Transverse colon (tissue), 4 donors: Measurements from ENCODE around the gene PROCA1. TPM values are rescaled to one million over a fixed set of nuclear protein-coding genes. Genes with fewer than 3 reads are reported as not detected.

Experiments
- DNase-seq: peaks from one replicate; pipeline ENCODE4 v3.0.0-alpha.2; 2019
- H3K27ac ChIP-seq, 4 donors: fragments of 200-600 bp; sonication (generic); 2 replicates each; pipeline ENCODE4 v1.5.1; 2016 to 2018; ENCODE audit warnings: inconsistent platforms in 4 of 4
- H3K27me3 ChIP-seq: fragments of 200-600 bp; sonication (generic); 2 replicates; pipeline ENCODE4 v1.5.1; 2017; ENCODE audit warnings: inconsistent platforms
- H3K36me3 ChIP-seq, 4 donors: fragments of 200-600 bp; sonication (generic); 2 replicates each; pipeline ENCODE4 v1.5.1; 2017 to 2019; ENCODE audit warnings: inconsistent platforms in 4 of 4
- H3K4me1 ChIP-seq, 4 donors: fragments of 200-600 bp; sonication (generic); 2 replicates each; pipeline ENCODE4 v1.5.1; 2017 to 2020; ENCODE audit warnings: inconsistent platforms in 4 of 4
- H3K4me3 ChIP-seq, 4 donors: fragments of 200-600 bp; sonication (generic); 1 replicate in 1 of 4; 2 replicates in 3 of 4; pipeline versions ENCODE4 v1.5.1 to v1.6.1; 2017 to 2019; ENCODE audit warnings: inconsistent platforms in 4 of 4
- H3K9me3 ChIP-seq, 2 donors: fragments of 200-600 bp; sonication (generic); 2 replicates each; pipeline ENCODE4 v1.5.1; 2017 to 2019; ENCODE audit warnings: inconsistent platforms in 2 of 2
- EP300 ChIP-seq: sonication (generic); formaldehyde crosslinking; IDR thresholded peaks from one replicate; pipeline ENCODE4 v1.6.1; 2017; ENCODE audit warnings: antibody characterized with exemption, low read depth
- POLR2A ChIP-seq: fragments of 450-650 bp; IDR thresholded peaks from one replicate; pipeline ENCODE4 v1.6.1; 2016; ENCODE audit warnings: antibody characterized with exemption, mild to moderate bottlenecking, moderate library complexity
- POLR2AphosphoS5 ChIP-seq, 3 donors: sonication (generic); formaldehyde crosslinking; IDR thresholded peaks; one replicate each; pipeline ENCODE4 v1.6.1; 2016; ENCODE audit warnings: antibody characterized with exemption in 3 of 3
- WGBS, 2 donors: methylation state at CpG; one replicate each; pipeline ENCODE4 v1.1.5; 2018; ENCODE audit warnings: low coverage in 1 of 2; 5-methylcytosine and 5-hydroxymethylcytosine counted together
- in situ Hi-C, 4 donors: fragments of 200-750 bp; cut with MboI; loops; one replicate each; pipeline versions ENCODE4 v1.15.0 to v1.15.1; 2017; ENCODE audit warnings: low sequenced_read_pairs in 3 of 4, low pct_ligation_motif_present in 1 of 4, low pct_unique_long_range_greater_than_20kb in 1 of 4
- intact Hi-C: fragments of 100-400 bp; cut with DNase I; formaldehyde crosslinking; loops from one replicate; pipeline ENCODE4 v1.15.1; 2023; ENCODE audit warnings: low total_unique reads
- total RNA-seq, 4 donors: library from RNA; depleted of rRNA; stranded (reverse); fragments of >200 nt; gene quantifications; one replicate each; pipeline ENCODE4 v1.1.0, GENCODE V29; 2016
- TF ChIP-seq, protein P1 (sequence below), 5 experiments: fragments of 200-600 bp in 3 of 5; fragments of 450-650 bp in 2 of 5; sonication (generic) in 3 of 5; IDR thresholded peaks; 1 replicate in 2 of 5; 2 replicates in 3 of 5; pipeline ENCODE4 v1.5.1; 2016 to 2017; ENCODE audit warnings: antibody characterized with exemption in 5 of 5, inconsistent platforms in 3 of 5, mild to moderate bottlenecking in 2 of 5, moderate library complexity in 1 of 5

PROCA1 gene
- total RNA-seq, 4 donors from 2014 or later, result 0.96 to 2.9 (median 1.4) TPM; not detected in 1

DNA sequence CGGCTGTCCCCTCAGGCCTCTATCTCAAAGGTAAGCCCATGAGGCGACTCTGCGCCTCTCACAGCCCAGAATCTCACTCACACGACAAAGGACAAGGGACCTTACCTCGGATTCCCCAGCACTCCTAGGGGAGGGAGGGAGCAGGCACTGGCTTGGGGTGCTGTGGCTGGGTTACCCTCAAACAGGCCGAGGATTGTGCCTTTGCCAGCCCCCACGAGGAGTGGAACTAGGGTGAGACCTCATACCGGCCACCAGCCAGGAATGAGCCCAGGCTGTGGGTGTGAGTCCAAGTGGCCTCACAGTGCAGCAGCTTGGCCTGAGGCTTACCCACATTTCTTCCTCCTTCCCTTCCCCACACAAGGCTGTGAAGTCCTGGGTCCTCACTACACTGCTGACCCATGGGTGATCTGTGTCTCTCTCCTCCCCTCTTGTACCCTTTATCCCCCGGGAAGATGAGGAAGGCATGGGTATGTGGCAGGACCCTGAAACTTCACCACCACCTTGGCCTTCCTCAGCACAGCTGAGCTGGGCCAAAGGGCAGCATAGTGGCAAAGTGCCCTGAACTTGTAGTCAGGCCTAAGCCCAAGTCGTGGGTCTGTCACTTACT, 5.9 kb downstream of the PROCA1 start:
- Histone ChIP-seq H3K9me3 (no peaks in the 10 kb centered on the region), H3K27ac (no peak overlapping the region), H3K4me1 (peaks cover 0 to 22% (median 9%) of the 10 kb centered on the region in 4 donors), H3K4me3 (no peak overlapping the region), H3K27me3 (no peaks in the 10 kb centered on the region), H3K36me3 (peaks cover 0 to 27% (median 6%) of the 10 kb centered on the region in 4 donors)
- no peak for DNase-seq
- intact Hi-C loops (no loop called here), in situ Hi-C loops (no loop called here)
- WGBS, 2 donors, result 81 to 100% methylated on average over 1 to 10 of the region's 10 CpGs
- TF ChIP-seq, protein P1, sequence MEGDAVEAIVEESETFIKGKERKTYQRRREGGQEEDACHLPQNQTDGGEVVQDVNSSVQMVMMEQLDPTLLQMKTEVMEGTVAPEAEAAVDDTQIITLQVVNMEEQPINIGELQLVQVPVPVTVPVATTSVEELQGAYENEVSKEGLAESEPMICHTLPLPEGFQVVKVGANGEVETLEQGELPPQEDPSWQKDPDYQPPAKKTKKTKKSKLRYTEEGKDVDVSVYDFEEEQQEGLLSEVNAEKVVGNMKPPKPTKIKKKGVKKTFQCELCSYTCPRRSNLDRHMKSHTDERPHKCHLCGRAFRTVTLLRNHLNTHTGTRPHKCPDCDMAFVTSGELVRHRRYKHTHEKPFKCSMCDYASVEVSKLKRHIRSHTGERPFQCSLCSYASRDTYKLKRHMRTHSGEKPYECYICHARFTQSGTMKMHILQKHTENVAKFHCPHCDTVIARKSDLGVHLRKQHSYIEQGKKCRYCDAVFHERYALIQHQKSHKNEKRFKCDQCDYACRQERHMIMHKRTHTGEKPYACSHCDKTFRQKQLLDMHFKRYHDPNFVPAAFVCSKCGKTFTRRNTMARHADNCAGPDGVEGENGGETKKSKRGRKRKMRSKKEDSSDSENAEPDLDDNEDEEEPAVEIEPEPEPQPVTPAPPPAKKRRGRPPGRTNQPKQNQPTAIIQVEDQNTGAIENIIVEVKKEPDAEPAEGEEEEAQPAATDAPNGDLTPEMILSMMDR (IDR thresholded peaks at IDR 0.05), result no peak
- TF ChIP-seq POLR2AphosphoS5 (IDR thresholded peaks at IDR 0.05) (no peak), POLR2A (no peak), EP300 (no peak)

DNA sequence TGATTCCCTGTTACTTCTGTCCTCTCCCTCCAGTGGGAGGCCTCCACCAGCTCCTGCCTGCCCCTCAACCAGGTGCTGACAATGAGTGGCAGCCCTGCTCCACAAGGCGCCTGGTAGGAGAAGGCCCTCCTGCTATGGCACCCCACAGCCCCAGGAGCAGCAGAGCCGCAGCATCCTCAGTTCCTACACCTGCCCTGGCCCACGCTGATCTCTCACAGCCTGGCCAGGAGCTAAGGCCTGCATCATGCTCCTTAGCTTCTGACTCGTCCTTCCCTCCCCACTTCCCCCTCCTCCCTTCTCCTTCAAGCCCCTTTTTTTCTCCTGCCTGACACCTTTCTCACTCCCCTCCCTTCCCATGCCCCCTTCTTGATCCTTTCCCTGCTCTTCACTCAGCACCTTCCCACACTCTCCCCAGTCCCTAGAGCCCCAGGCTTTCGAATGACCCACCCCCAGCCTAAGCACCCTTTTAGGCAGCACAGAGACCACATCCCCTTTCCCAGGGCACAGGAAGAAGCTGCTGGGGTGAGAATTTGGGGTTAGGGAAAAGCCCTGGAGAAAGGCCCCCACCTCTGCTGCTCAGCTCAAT, 6.5 kb downstream of the PROCA1 start:
- intact Hi-C loops, result no loop called here
- H3K4me1 ChIP-seq, result peaks cover 0 to 15% (median 7%) of the 10 kb centered on the region in 4 donors
- in situ Hi-C loops, result no loop called here
- no peak for DNase-seq
- TF ChIP-seq, protein P1 (IDR thresholded peaks at IDR 0.05), result no peak
- TF ChIP-seq POLR2AphosphoS5 (IDR thresholded peaks at IDR 0.05) (no peak), POLR2A (no peak), EP300 (no peak)
- H3K36me3 ChIP-seq, result peaks cover 0 to 34% (median 6%) of the 10 kb centered on the region in 4 donors
- H3K9me3 ChIP-seq, result no peaks in the 10 kb centered on the region
- H3K27me3 ChIP-seq, result no peaks in the 10 kb centered on the region
- H3K4me3 ChIP-seq, result no peak overlapping the region
- WGBS, 2 donors, result 84% methylated on average over 5 of the region's 5 CpGs; no CpG with 5 or more reads in 1 of the 2 donors
- H3K27ac ChIP-seq, result no peak overlapping the region

DNA sequence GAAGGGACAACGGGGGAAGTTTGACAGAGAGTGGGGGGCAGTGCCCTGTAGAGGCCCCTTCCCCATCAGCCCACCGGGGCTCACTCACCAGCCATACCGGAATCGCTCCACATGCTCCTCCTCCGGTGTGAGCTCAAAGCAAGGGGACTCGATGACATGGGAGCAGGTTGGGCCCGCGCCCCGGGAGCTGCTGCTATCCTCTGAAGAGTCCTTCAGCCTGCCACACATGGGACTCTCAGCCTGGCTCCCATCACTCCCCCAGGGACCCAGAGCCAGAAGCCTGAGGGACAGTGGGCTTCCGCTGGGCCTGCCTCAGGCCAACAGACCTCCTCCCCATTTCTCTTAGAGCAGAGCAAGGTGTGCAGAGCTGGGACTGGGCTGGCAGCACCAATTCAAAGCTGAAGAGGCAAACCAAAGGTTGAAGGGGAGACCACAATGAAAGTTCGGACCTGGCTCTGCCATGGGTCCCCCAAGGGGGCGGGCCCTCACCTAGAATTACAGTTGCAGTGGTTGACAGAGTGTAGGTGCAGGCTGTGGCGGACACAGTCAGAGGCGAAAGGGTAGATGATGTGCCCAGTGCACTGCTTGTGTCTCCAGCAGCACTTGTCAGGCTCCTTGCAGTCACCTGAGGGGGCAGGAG, 7.3 kb downstream of the PROCA1 start:
- no peak overlapping the region for H3K27ac ChIP-seq
- H3K4me1 ChIP-seq, result peaks cover 0 to 7% (median 3%) of the 10 kb centered on the region in 4 donors
- in situ Hi-C loops, result no loop called here
- H3K9me3 ChIP-seq, result no peaks in the 10 kb centered on the region
- H3K36me3 ChIP-seq, result peaks cover 0 to 42% (median 6%) of the 10 kb centered on the region in 4 donors
- no peak overlapping the region for H3K4me3 ChIP-seq
- intact Hi-C loops, result no loop called here
- no peak for TF ChIP-seq POLR2A
- no peak for TF ChIP-seq POLR2AphosphoS5 (IDR thresholded peaks at IDR 0.05)
- no peak for TF ChIP-seq EP300
- TF ChIP-seq, protein P1 (IDR thresholded peaks at IDR 0.05), result no peak
- 83 to 89% methylated on average over 1 to 14 of the region's 14 CpGs for WGBS, 2 donors
- no peak for DNase-seq
- H3K27me3 ChIP-seq, result no peaks in the 10 kb centered on the region

DNA sequence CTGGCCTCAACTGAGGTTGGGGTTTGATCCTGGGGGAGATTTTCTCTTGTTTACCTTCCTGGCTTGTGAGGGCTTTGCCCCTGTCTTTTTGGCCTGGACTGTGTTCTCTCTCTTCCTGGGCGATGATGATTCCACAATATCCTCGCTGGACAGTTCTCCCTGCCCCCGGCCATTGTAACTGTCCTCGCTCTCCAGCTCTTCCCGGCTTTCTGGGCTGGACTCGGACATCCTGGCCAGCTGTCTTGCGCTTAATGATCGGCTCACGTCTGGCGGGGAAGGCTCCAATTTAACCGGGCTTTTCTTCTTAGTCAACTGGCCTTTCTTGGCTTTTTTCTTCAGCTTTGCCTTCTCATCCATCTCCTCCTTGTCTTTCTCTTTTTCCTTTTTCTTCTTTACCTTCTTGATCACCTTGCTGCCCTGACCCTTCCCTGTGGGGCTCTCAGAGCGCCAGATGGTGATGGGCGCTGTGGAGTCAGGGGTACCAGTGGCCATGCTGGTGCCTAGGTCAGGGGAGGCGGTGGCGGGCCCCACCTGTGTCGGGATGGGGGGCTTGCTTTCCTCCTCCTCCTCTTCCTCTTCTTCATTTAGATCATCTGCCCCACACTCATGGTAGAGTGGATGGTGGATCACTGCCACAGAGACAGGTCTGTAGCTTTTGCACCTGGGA, 8.0 kb downstream of the PROCA1 start:
- Histone ChIP-seq H3K4me1 (peaks cover 0 to 5% (median 3%) of the 10 kb centered on the region in 4 donors), H3K4me3 (no peak overlapping the region), H3K27me3 (no peaks in the 10 kb centered on the region), H3K9me3 (no peaks in the 10 kb centered on the region), H3K27ac (no peak overlapping the region), H3K36me3 (peaks cover 0 to 48% (median 6%) of the 10 kb centered on the region in 4 donors)
- in situ Hi-C loops, result no loop called here
- WGBS, 2 donors, result 80 to 85% methylated on average over 7 to 16 of the region's 16 CpGs
- no peak for DNase-seq
- TF ChIP-seq, protein P1 (IDR thresholded peaks at IDR 0.05), result no peak
- TF ChIP-seq POLR2AphosphoS5 (IDR thresholded peaks at IDR 0.05) (no peak), EP300 (no peak), POLR2A (no peak)
- intact Hi-C loops, result no loop called here
